Psoas muscle (tissue), 8 donors: ENCODE results near the gene ZC3H10. TPM values are rescaled to one million over a fixed set of nuclear protein-coding genes. Genes with fewer than 3 reads are reported as not detected.

Source experiments
- ATAC-seq, 4 donors: fragments of 200-7000 bp; cut with Tn5 transposase; one replicate each; pipeline ENCODE4 v1.9.1; 2020; ENCODE audit warnings: moderate library complexity in 3 of 4, mild to moderate bottlenecking in 2 of 4
- DNase-seq, 2 donors: peaks; one replicate each; pipeline ENCODE4 v3.0.0-alpha.2; 2020
- H3K27ac ChIP-seq: fragments of 200-600 bp; one replicate; pipeline ENCODE4 v1.8.0; 2022
- H3K27me3 ChIP-seq, 3 donors: fragments of 200-600 bp in 1 of 3; one replicate each; pipeline versions ENCODE4 v1.6.1 to v1.8.0; 2013 to 2022; ENCODE audit warnings: low read length in 2 of 3, mild to moderate bottlenecking in 2 of 3, moderate library complexity in 1 of 3; ENCODE audit not compliant: insufficient read depth in 3 of 3
- H3K36me3 ChIP-seq, 2 donors: fragments of 200-600 bp in 1 of 2; one replicate each; pipeline versions ENCODE4 v1.6.1 to v1.8.0; 2013 to 2022; ENCODE audit warnings: low read depth in 1 of 2, mild to moderate bottlenecking in 1 of 2, moderate library complexity in 1 of 2; ENCODE audit not compliant: insufficient read depth in 1 of 2
- H3K4me1 ChIP-seq: fragments of 200-600 bp; one replicate; pipeline ENCODE4 v1.8.0; 2022
- H3K4me3 ChIP-seq: fragments of 200-600 bp; one replicate; pipeline ENCODE4 v1.8.0; 2022; ENCODE audit warnings: mild to moderate bottlenecking
- H3K9me3 ChIP-seq: fragments of 200-600 bp; one replicate; pipeline ENCODE4 v1.8.0; 2022
- CTCF ChIP-seq: fragments of 200-600 bp; IDR thresholded peaks from one replicate; pipeline ENCODE4 v1.8.0; 2022; ENCODE audit warnings: antibody characterized with exemption
- WGBS, 3 donors: extraction: QIAGEN DNeasy Blood & Tissue Kit; methylation state at CpG; one replicate each; pipeline versions ENCODE4 v1.1.6 to v1.1.7; 2013; 5-methylcytosine and 5-hydroxymethylcytosine counted together
- intact Hi-C, 2 donors: fragments of 100-400 bp; cut with DNase I; formaldehyde crosslinking; loops; one replicate each; pipeline versions ENCODE4 v1.11.0 to v1.14.2; 2022
- polyA plus RNA-seq, 3 donors: library from polyadenylated mRNA; stranded (reverse); fragments of 200-250 nt; gene quantifications; one replicate each; pipeline ENCODE4 v1.2.3, GENCODE V29; 2013
- total RNA-seq, 4 donors: library from RNA; stranded (reverse); fragmentation: NEBNext Ultra II Directional in 2 of 4; extraction: Animal tissue kit (Norgen Biotek cat#: 25700) in 2 of 4; gene quantifications; one replicate each; pipeline versions ENCODE4 v1.2.1 to v1.2.4, GENCODE V29; 2021 to 2023
- donor health status: healthy with polysubstance abuse.
- donor health status: DM: no; HTN: no; CAD: no; lungs with moderate emphysema.
- donor health status: Bipolar disorder and iron deficiency.
- donor health status: healthy.
- donor health status: DM: yes; HTN: yes; CAD: no.
- donor health status: DM: no; HTN: no; CAD: no.
- donor health status: DM: no; HTN: no; CAD: no.
- donor health status: DM: yes; HTN: yes; CAD: no.

The ZC3H10 gene
- total and polyA plus RNA-seq, 7 donors: 3.5 to 10.3 (median 5.4) TPM

DNA sequence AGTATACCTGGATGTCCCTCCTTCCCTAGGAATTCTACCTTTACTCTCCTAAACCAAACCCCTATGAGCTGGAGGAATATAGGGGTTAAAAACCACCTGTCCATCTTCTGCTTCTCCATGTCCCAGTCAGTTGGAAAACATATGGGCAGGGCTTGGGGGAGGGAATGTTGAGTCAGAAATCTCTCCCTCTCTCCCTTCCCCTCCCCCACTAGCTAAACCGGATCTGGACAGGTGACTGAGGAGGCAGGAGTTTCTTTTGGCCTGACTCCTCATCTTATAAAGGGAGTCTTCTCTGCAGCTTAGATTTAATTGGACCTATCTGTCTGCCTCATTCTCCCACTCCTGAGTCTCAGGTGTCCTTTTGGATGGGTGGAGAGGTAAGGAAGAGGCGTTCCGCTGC lies 32.0 kb upstream of the ZC3H10 start:
- Histone ChIP-seq H3K27me3 (no peaks in the 10 kb centered on the region), H3K4me3 (no peak overlapping the region), H3K36me3 (no peaks in the 10 kb centered on the region), H3K4me1 (no peaks in the 10 kb centered on the region), H3K27ac (no peak overlapping the region), H3K9me3 (no peaks in the 10 kb centered on the region)
- WGBS, 3 donors: 78 to 84% (median 84%) methylated on average over 3 of the region's 3 CpGs
- DNase-seq: no peak
- intact Hi-C loops: no loop called here
- TF ChIP-seq CTCF: no peak
- ATAC-seq: no peak

DNA sequence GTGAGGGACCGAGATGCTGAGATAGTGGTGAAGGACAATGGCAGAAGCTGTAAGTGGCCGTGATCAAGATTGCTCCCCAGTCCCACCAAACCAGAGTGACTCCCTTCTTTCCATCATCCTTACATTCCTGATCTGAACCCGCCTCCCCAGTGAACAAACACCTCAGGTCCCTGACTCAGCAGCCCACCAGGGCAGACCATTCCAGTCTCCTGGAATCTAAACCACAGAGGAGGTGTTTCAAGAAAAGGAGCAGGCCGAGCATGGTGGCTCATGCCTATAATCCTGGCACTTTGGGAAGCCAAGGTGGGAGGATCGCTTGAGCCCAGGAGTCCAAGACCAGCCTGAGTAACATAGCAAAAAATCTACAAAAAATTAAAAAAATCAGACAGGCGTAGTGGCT lies 31.5 kb upstream of the ZC3H10 start:
- intact Hi-C loops: no loop called here

GRCh38 chr12:56087220-56087619 lies 30.8 kb upstream of the ZC3H10 start:
- Histone ChIP-seq H3K27me3 (no peaks in the 10 kb centered on the region), H3K9me3 (no peaks in the 10 kb centered on the region), H3K36me3 (no peaks in the 10 kb centered on the region), H3K4me3 (no peak overlapping the region), H3K4me1 (no peaks in the 10 kb centered on the region), H3K27ac (no peak overlapping the region)
- intact Hi-C loops: no loop called here
- peak; percentile 60 to 90 (median 72) for ATAC-seq
- no peak for TF ChIP-seq CTCF
- 45 to 65% (median 59%) methylated on average over 6 of the region's 6 CpGs for WGBS, 3 donors
- DNase-seq: peak; percentile 49 to 60

More for the DNA sequence above, 31.5 kb upstream of the ZC3H10 start:
- DNase-seq (no peak), ATAC-seq (no peak)
- Histone ChIP-seq H3K4me3 (no peak overlapping the region), H3K27me3 (no peaks in the 10 kb centered on the region), H3K36me3 (no peaks in the 10 kb centered on the region), H3K4me1 (no peaks in the 10 kb centered on the region), H3K27ac (no peak overlapping the region), H3K9me3 (no peaks in the 10 kb centered on the region)
- 82 to 89% (median 84%) methylated on average over 6 of the region's 6 CpGs for WGBS, 3 donors
- TF ChIP-seq CTCF: no peak

GRCh38 chr12:56097738-56098137 lies 20.3 kb upstream of the ZC3H10 start:
- DNase-seq: no peak
- intact Hi-C loops: no loop called here
- no peak for ATAC-seq
- Histone ChIP-seq H3K4me3 (no peak overlapping the region), H3K27me3 (no peaks in the 10 kb centered on the region), H3K4me1 (no peaks in the 10 kb centered on the region), H3K9me3 (no peaks in the 10 kb centered on the region), H3K27ac (no peak overlapping the region), H3K36me3 (no peaks in the 10 kb centered on the region)
- 88 to 92% (median 92%) methylated on average over 6 of the region's 6 CpGs for WGBS, 3 donors
- TF ChIP-seq CTCF: no peak

DNA sequence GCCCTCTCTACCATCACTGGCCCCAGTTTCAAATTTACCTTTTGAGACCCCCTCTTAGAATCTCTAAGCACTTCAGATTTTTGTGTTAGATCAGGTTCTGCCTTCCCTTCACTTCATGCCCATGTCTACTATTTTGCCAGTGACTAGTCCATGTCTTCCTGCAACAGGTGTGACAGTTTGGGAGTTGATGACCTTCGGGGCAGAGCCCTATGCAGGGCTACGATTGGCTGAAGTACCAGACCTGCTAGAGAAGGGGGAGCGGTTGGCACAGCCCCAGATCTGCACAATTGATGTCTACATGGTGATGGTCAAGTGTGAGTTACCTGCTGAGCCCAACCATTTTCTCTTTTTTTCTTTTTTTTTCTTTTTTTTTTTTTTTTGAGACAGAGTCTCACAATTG lies 19.5 kb upstream of the ZC3H10 start:
- WGBS, 3 donors: 80 to 83% (median 82%) methylated on average over 3 of the region's 3 CpGs
- H3K9me3 ChIP-seq: no peaks in the 10 kb centered on the region
- H3K36me3 ChIP-seq: no peaks in the 10 kb centered on the region
- H3K27ac ChIP-seq: no peak overlapping the region
- TF ChIP-seq CTCF: no peak
- ATAC-seq: no peak
- no peaks in the 10 kb centered on the region for H3K27me3 ChIP-seq
- peak in 1 of 2 donors; percentile 49 for DNase-seq
- peaks cover 7% of the 10 kb centered on the region for H3K4me1 ChIP-seq
- no peak overlapping the region for H3K4me3 ChIP-seq
- intact Hi-C loops: no loop called here
